GM12892 (cell line): ENCODE measurements around the gene GPR32. TPM values are rescaled to one million over a fixed set of nuclear protein-coding genes. Genes with fewer than 3 reads are reported as not detected.
A peak's percentile ranks its signal among the peaks of the same experiment; 100 is the strongest.
"Not testable (repeated sequence)": the region's sequence is repeated elsewhere in the genome, so short reads cannot be mapped to it uniquely, and the experiment has no call there.

Source experiments
- DNase-seq: peaks from one replicate; pipeline ENCODE4 v3.0.0; 2011; ENCODE audit not compliant: insufficient read length
- FAIRE-seq: peaks from 2 replicates; lab custom pipeline; 2011; peaks lifted over from hg19 to GRCh38; lab: Jason Lieb, UNC
- POLR2A ChIP-seq: IDR thresholded peaks from 2 replicates; pipeline ENCODE4 v1.6.1; 2011; ENCODE audit warnings: low read depth, low read length, control low read depth
- POLR2AphosphoS5 ChIP-seq: IDR thresholded peaks from 2 replicates; pipeline ENCODE4 v1.6.1; 2011; ENCODE audit warnings: low read depth, low read length, control low read depth
- TAF1 ChIP-seq: IDR thresholded peaks from 2 replicates; pipeline ENCODE4 v1.6.1; 2011; ENCODE audit warnings: low read depth, mild to moderate bottlenecking, control low read depth, low read length, borderline replicate concordance
- polyA plus RNA-seq: library from polyadenylated mRNA; unstranded; fragments of >200 nt; gene quantifications from one replicate; pipeline ENCODE4 v1.2.1, GENCODE V29; 2012; ENCODE audit warnings: missing spikeins, inconsistent platforms; ENCODE audit not compliant: missing spikeins

GPR32 gene, protein sequence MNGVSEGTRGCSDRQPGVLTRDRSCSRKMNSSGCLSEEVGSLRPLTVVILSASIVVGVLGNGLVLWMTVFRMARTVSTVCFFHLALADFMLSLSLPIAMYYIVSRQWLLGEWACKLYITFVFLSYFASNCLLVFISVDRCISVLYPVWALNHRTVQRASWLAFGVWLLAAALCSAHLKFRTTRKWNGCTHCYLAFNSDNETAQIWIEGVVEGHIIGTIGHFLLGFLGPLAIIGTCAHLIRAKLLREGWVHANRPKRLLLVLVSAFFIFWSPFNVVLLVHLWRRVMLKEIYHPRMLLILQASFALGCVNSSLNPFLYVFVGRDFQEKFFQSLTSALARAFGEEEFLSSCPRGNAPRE
- polyA plus RNA-seq: not detected

DNA sequence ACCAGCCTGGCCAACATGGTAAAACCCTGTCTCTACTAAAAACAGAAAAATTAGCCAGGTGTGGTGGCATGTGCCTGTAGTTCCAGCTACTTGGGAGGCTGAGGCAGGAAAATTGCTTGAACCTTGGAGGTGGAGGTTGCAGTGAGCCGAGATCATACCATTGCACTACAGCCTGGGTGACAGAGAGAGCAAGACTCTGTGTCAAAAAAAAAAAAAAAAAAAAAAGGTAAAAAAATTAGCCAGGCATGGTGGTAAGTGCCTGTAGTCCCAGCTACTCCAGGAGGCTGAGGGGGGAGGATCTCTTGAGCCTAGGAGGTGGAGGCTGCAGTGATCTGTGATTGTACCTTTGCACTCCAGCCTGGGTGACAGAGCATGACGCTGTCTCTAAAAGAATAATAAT lies at the start of gene GPR32:
Gene GPR32, plus strand, starts transcription at position 301 of the 400 bp plus-strand sequence. CDS start 137 bp downstream, outside the sequence.
- not testable (repeated sequence) for FAIRE-seq, DNase-seq

DNA sequence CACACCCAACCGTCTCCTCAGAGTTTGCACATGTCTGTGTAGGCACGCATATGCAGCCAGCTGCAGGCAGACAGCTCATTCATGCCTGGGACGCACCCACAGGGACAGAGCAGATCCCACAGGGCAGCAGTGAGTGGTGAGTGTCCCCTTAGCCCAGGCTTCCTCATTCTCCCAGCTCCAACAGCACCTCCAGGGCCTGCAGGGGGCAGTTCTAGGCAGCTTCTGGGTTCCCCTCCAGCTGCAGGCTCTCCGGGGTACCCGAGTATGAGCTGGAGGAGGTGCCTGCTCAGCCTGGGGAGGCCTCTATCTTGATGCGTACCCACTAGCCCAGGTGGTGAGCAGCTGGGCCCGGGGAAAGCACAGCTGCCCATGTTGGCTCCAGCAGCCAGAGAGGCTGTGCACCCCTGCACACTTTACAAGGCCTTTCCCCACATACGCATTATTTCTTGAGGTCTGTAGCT lies 49.3 kb upstream of the GPR32 start:
- FAIRE-seq (no peak), DNase-seq (no peak)
- no peak for TF ChIP-seq POLR2AphosphoS5
- TF ChIP-seq POLR2A: no peak
- TF ChIP-seq TAF1: no peak

DNA sequence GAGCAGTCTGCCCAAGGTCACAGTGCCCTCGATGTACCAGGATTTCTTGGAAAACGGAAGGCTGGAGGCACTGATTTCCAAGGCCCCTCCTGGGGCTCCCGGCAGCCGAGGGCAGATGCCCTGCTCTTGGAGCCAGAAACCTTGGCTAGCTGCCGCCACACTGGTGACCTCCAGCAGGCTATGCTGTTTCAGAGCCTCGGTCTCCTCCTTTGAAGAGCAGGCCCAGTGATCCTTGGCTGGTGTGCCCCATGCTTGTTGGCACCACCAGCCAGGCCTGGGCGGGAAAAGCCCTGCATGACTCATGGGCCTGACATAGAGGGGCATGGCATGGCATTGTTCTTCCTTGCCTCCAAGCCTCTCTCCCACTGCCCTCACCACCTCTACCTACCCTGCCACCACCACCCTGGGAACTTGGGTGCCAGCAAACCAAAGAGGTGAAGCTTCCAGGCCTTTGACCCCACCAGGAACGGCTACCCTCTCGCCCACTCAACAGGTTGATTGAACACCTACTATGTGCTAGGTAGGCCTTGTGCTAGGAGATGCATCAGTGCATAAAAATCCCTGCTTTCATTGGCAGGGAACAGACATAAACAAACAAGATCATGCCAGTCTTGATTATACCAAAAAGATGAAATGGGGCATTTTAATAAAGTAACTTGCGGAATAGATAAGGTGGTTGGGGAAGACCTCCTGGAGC lies 48.7 kb upstream of the GPR32 start:
- no peak for DNase-seq
- no peak for TF ChIP-seq TAF1
- TF ChIP-seq POLR2A: no peak
- TF ChIP-seq POLR2AphosphoS5: no peak
- no peak for FAIRE-seq

DNA sequence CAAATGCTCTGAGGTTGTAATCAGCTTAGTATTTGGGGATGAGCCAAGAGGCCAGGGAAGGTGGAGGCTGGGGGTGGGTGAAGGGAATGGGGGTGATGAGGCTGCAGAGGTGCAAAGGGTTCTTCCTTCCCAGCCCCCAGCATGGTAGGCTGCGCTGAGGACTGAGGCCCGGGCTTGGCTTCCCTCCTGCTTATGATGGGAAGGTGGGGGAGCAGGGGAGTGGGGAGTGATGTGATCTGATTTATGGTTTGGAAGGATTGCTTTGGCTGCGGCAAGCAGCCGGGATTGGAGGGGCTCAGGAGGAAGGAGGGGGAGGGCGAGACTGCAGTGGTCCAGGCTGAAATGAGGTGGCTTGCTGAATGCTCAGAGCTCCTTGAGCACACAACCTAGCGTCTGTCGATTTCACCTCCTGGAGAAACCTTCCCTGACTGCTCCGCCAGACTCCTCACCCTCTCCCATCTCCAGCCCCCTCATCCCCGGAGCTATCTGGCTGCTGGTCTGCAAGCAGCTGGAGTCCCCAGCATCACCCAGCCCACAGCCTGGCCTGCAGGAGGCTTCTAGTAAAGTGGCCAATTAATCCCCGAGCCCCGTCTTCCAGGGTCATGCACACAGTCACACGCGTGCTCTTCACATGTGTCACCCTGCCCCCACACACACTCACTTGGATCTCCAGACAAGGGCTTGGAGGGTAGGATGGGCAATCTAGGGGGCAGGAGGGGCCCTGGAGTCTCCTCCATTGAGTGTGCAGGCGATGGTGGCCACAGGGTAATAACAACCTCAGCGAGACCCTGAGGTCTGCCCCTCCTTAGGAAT lies 47.9 kb upstream of the GPR32 start:
- FAIRE-seq (no peak), DNase-seq (no peak)
- TF ChIP-seq POLR2A: no peak
- no peak for TF ChIP-seq POLR2AphosphoS5
- no peak for TF ChIP-seq TAF1

DNA sequence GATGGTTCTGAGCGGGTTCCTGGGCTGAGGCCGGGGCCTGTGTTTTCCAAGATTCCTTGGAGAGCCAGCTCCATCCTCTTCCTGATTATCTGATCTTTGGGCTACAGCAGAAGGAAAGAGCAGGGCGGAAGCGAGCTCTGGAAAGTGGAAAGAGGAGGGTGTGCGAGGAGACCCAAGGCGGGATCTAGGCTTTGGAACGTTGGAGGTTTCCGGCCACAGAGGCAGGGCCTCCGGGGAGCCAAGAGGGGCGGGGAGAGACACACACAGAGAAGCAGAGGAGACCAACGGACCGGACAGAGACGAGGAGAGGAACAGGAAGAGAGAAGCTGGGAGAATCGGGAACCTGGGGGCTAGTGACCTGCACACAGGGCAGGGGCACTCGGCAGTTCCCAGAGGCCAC lies 47.2 kb upstream of the GPR32 start, which contains the start of gene CLEC11A:
Gene CLEC11A, plus strand, starts transcription at position 296 of the 400 bp plus-strand sequence. CDS start 162 bp downstream, outside the sequence.
- TF ChIP-seq POLR2A (no peak), POLR2AphosphoS5 (no peak), TAF1 (no peak)
- no peak for DNase-seq
- FAIRE-seq: no peak

DNA sequence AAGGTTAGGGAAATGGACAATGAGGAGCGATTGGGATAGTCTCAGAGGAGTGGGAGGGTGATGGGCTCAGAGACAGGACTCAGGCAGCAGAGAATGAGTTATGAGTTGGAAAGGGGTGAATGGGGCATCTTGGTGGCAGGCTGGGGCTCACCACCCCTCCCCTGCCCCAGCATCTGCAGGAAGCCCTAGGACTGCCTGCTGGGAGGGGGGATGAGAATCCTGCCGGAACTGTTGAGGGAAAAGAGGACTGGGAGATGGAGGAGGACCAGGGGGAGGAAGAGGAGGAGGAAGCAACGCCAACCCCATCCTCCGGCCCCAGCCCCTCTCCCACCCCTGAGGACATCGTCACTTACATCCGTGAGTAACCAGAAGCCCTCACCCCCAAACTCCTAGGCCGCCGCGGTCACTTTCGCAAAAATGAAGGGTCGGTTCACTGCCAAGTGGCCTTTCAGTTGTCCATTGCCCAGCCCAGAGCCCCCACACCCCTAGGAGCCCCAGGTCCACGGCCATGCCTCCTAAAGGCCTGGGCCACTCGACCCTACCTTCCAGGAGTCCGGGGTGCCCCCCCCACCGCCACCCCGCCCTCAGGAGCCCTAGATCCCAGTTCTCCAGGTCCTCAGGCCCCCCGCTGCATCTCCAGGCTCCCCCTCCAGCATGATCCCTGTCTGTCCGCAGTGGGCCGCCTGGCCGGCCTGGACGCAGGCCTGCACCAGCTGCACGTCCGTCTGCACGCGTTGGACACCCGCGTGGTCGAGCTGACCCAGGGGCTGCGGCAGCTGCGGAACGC lies 46.3 kb upstream of the GPR32 start:
- TF ChIP-seq POLR2AphosphoS5 (no peak), POLR2A (no peak), TAF1 (no peak)
- DNase-seq: no peak
- no peak for FAIRE-seq

DNA sequence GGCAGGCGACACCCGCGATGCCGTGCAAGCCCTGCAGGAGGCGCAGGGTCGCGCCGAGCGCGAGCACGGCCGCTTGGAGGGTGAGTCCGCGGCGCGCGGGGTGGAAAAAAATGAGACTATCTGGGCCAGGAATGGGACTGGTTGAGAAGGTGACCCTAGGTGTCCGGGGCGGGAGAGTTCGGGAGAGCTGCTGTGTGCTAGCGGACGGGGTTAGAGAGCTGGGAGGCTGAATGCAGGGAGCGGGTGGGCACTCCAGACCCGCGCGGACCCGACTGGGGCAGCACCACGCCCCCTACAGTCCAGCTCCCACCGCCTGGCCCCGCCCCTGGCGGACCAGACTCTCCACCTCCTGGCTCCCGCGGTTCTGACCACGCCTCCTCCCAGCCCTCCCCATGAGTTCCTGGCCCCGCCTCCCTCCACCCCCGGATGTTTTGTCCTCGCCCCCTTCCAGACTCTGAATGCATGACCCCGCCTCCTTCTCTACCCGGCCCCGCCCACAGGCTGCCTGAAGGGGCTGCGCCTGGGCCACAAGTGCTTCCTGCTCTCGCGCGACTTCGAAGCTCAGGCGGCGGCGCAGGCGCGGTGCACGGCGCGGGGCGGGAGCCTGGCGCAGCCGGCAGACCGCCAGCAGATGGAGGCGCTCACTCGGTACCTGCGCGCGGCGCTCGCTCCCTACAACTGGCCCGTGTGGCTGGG lies 45.6 kb upstream of the GPR32 start:
- DNase-seq (peak; percentile 92), FAIRE-seq (no peak)
- TF ChIP-seq POLR2A (peak; percentile 77; the same call in 1 of the 2 replicates), TAF1 (0 out of 2 replicates have a peak, but pooled peaks have one; percentile 28), POLR2AphosphoS5 (peak; percentile 50; the same call in 1 of the 2 replicates)

DNA sequence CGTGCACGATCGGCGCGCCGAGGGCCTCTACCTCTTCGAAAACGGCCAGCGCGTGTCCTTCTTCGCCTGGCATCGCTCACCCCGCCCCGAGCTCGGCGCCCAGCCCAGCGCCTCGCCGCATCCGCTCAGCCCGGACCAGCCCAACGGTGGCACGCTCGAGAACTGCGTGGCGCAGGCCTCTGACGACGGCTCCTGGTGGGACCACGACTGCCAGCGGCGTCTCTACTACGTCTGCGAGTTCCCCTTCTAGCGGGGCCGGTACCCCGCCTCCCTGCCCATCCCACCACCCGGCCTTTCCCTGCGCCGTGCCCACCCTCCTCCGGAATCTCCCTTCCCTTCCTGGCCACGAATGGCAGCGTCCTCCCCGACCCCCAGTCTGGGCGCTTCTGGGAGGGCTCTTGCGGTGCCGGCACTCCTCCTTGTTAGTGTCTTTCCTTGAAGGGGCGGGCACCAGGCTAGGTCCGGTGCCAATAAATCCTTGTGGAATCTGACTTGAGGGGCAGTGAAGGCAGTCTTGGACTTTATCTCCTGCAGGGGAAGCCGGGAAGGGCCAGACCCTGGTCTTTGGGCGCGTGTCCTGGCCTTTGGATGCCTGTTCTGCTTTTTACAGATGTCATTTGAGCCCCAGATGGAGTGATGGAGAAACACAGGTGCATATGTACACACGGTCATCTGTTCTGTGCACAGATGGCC lies 44.9 kb upstream of the GPR32 start:
- DNase-seq (no peak), FAIRE-seq (no peak)
- TF ChIP-seq POLR2A (no peak), POLR2AphosphoS5 (no peak), TAF1 (no peak)

DNA sequence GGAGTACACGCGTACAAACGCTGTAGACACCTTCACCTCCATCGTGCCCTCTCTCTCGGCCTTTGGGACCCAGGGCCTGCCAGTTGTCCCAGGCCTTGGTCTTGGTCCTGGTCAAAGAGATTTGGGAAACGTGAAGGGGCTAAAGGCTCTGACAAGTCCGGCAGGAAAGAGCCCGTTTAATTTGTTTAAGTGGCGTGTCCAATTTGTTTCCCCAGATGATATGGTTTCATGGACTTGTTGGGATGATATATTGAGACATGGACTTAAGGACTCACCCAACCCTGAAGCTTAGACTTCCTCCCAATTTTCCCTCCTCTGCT lies 44.4 kb upstream of the GPR32 start:
- DNase-seq (no peak), FAIRE-seq (no peak)
- TF ChIP-seq POLR2AphosphoS5 (no peak), TAF1 (no peak), POLR2A (no peak)

DNA sequence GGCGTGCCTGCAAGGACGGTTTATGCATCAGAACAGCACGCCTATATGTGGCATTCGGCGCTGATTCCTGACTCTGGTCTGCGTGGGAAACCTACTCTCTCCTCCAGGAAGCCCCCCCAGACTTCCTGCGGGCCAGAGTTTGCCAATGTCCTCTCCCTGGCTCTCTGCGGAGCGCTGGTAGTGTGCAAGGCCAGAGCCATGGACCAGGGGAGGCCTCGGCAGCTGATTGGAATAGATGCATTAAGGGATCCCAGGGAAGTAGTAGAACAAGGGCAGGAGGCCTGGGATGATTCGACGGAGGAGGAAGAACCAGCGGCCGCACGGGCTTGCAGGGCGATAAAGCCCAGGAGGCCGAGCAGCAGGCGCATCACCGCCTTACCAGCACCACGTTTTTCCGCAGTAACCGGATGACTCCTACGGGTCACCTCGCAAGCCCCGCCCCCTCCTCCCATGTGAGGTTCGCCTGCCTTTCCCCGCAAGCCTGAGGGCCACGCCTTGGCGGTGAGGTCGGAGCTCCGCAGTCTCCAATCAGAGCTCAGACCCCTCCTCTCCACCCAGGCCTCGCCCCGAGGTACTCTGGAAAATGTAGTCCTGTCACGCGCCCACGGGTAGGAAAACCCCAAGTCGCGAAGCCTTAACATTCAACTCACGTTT lies 42.1 kb upstream of the GPR32 start:
- TF ChIP-seq POLR2A: no peak
- no peak for TF ChIP-seq TAF1
- no peak for TF ChIP-seq POLR2AphosphoS5
- no peak for FAIRE-seq
- DNase-seq: no peak
